ENCODE measurements around the gene OLR1.

GRCh38 chr12:10211940-10212738 lies 40.2 kb upstream of the OLR1 start:
- TF ChIP-seq, protein P1, sequence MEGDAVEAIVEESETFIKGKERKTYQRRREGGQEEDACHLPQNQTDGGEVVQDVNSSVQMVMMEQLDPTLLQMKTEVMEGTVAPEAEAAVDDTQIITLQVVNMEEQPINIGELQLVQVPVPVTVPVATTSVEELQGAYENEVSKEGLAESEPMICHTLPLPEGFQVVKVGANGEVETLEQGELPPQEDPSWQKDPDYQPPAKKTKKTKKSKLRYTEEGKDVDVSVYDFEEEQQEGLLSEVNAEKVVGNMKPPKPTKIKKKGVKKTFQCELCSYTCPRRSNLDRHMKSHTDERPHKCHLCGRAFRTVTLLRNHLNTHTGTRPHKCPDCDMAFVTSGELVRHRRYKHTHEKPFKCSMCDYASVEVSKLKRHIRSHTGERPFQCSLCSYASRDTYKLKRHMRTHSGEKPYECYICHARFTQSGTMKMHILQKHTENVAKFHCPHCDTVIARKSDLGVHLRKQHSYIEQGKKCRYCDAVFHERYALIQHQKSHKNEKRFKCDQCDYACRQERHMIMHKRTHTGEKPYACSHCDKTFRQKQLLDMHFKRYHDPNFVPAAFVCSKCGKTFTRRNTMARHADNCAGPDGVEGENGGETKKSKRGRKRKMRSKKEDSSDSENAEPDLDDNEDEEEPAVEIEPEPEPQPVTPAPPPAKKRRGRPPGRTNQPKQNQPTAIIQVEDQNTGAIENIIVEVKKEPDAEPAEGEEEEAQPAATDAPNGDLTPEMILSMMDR (conservative IDR thresholded peaks at IDR 0.05) = no peak
- TF ChIP-seq ZFX (IDR thresholded peaks at IDR 0.05) = no peak
